GM12865 (cell line): ENCODE data around the gene PROKR1.
A peak's percentile ranks its signal among the peaks of the same experiment; 100 is the strongest.

Experiments used
- DNase-seq: peaks from one replicate; pipeline ENCODE4 v3.0.0; 2010; ENCODE audit warnings: low read depth
- H3K4me3 ChIP-seq: 2 replicates; pipeline ENCODE4 v1.5.1; 2011; ENCODE audit warnings: mild to moderate bottlenecking, low read depth, low read length, control low read depth
- CTCF ChIP-seq: IDR thresholded peaks from 2 replicates; pipeline ENCODE4 v1.5.1; 2011; ENCODE audit warnings: low read length, control low read depth, low read depth, inconsistent platforms; ENCODE audit not compliant: insufficient read depth; ENCODE audit errors: missing control alignments

PROKR1 gene

GRCh38 chr2:68632021-68632420 is 11.4 kb upstream of the PROKR1 start:
- TF ChIP-seq CTCF, result no peak
- H3K4me3 ChIP-seq, result no peak overlapping the region
- no peak for DNase-seq

- no peak for TF ChIP-seq CTCF
- H3K4me3 ChIP-seq, result no peak overlapping the region
- no peak for DNase-seq
These were observed 6.3 kb upstream of the PROKR1 start for GRCh38 chr2:68637047-68637446.

GRCh38 chr2:68643874-68644485 is 601 bp downstream of the PROKR1 start:
- no peak for TF ChIP-seq CTCF
- no peak for DNase-seq
- peak overlapping the region; percentile 21; the same call in 1 of the 2 replicates for H3K4me3 ChIP-seq

GRCh38 chr2:68645523-68645922 is 2.1 kb downstream of the PROKR1 start:
- no peak for TF ChIP-seq CTCF
- peak; percentile 25 for DNase-seq
- no peak overlapping the region for H3K4me3 ChIP-seq

GRCh38 chr2:68646303-68646702 is 2.9 kb downstream of the PROKR1 start:
- TF ChIP-seq CTCF, result no peak
- H3K4me3 ChIP-seq, result no peak overlapping the region
- DNase-seq, result no peak

- TF ChIP-seq CTCF, result no peak
- no peak overlapping the region for H3K4me3 ChIP-seq
- no peak for DNase-seq
These were observed 7.3 kb downstream of the PROKR1 start for GRCh38 chr2:68650645-68651044.

- DNase-seq, result no peak
- no peak overlapping the region for H3K4me3 ChIP-seq
- TF ChIP-seq CTCF, result no peak
These were observed 9.7 kb downstream of the PROKR1 start for GRCh38 chr2:68653034-68653433.
